ENCODE data around the gene SPATA17. TPM values are rescaled to one million over a fixed set of nuclear protein-coding genes. Genes with fewer than 3 reads are reported as not detected.

The SPATA17 gene
- total and polyA plus RNA-seq, 10 of the 15 experiments (the other 5 are each of a cell fraction or from before 2014, with no cell fraction given), result 0.08 to 0.27 (median 0.11) TPM; not detected in 6

DNA sequence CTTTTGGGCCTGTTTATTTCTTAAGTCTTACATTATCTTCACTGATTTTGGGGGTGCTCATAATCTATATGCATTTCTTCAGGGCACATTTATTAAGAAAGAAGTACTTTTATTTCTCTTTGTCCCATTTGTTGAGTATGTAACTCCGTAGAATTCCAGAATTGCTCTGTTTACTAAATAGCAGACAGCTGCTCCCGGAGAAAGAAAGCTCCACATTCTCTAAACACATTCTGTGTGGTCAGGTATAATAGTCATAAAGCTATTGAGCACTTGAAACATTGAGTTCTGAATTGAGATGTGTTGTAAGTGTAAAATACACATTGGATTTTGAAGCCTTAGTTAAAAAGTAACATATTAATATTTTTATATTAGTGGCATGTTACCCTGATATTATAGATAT is 206.5 kb downstream of the SPATA17 start:
- Histone ChIP-seq H3K4me2 (ENCODE audit: control insufficient read depth, insufficient read depth) (no peak overlapping the region), H3K27ac (ENCODE audit: control insufficient read depth, insufficient read depth) (no peak overlapping the region), H3K4me3 (no peak overlapping the region), H4K20me1 (ENCODE audit: control insufficient read depth, insufficient read depth) (no peaks in the 10 kb centered on the region), H3K79me2 (ENCODE audit: control insufficient read depth, insufficient read depth, low read length) (no peaks in the 10 kb centered on the region), H3K4me1 (ENCODE audit: control insufficient read depth, insufficient read depth, low read length) (no peaks in the 10 kb centered on the region), H3K27me3 (replicated peaks in 1 of 2; ENCODE audit: control insufficient read depth in 2 of 2, insufficient read depth in 2 of 2, low read length in 1 of 2) (no peaks in the 10 kb centered on the region), H3K9me3 (replicated peaks; ENCODE audit: control insufficient read depth, insufficient read depth, low read length) (no peaks in the 10 kb centered on the region), H3K36me3 (ENCODE audit: control insufficient read depth in 2 of 2, insufficient read depth in 2 of 2, low read length in 1 of 2) (no peaks in the 10 kb centered on the region), H2AFZ (ENCODE audit: control insufficient read depth, low read depth, low read length) (no peak overlapping the region), H3K9ac (ENCODE audit: control insufficient read depth, insufficient read depth, low read length) (no peak overlapping the region)
- intact Hi-C loops (cut with micrococcal nuclease; ENCODE audit: unreplicated experiment), result no loop called here
- 0% methylated on average over 2 of the region's 2 CpGs for WGBS (ENCODE audit: insufficient coverage, insufficient replicate concordance, low lambda C conversion rate, missing lambda C conversion rate)
- ChIA-PET RAD21 (ENCODE audit: unreplicated experiment) (no interaction called here), POLR2A (no interaction called here), SMC1A (ENCODE audit: uncharacterized antibody, unreplicated experiment) (no interaction called here), CTCF (interaction anchor here (1.4 kb wide), 1 partner anchor 12 kb away, joined by 3 read pairs; no protein-coding TSS in a partner anchor)
- BruUV-seq (replicated peaks), result no TSS peak
- FAIRE-seq (no peak), DNase-seq (ENCODE audit: low read depth, low spot score) (no peak), ATAC-seq (no peak)
- TF ChIP-seq FOS (IDR thresholded peaks at IDR 0.05; ENCODE audit: borderline replicate concordance, extremely low read depth, insufficient read length) (no peak), SMAD1 (IDR thresholded peaks at IDR 0.05; ENCODE audit: low read depth, partially characterized antibody) (no peak), PML (IDR thresholded peaks at IDR 0.05; ENCODE audit: low read length) (no peak), SUZ12 (IDR thresholded peaks at IDR 0.05; ENCODE audit: unreplicated experiment) (no peak), EGR1 (IDR thresholded peaks at IDR 0.05; ENCODE audit: borderline replicate concordance in 1 of 2, low read depth in 2 of 2, low read length in 2 of 2) (no peak), FOXK2 (IDR thresholded peaks at IDR 0.05) (no peak), GATAD2B (conservative IDR thresholded peaks at IDR 0.05; ENCODE audit: low read depth) (no peak), MYC (IDR thresholded peaks at IDR 0.05; ENCODE audit: insufficient read depth, insufficient read length, insufficient replicate concordance, low read length, severe bottlenecking) (no peak), ZNF384 (IDR thresholded peaks at IDR 0.05; ENCODE audit: borderline replicate concordance, low read depth, low read length) (no peak), RELB (IDR thresholded peaks at IDR 0.05; ENCODE audit: low read depth) (no peak), BHLHE40 (IDR thresholded peaks at IDR 0.05; ENCODE audit: borderline replicate concordance in 1 of 2, low read depth in 2 of 2, low read length in 1 of 2) (no peak), SMARCA5 (IDR thresholded peaks at IDR 0.05) (no peak), WRNIP1 (IDR thresholded peaks at IDR 0.05; ENCODE audit: borderline replicate concordance, low read depth, low read length) (no peak), SPI1 (IDR thresholded peaks at IDR 0.05; ENCODE audit: borderline replicate concordance, insufficient read depth, low read depth, low read length) (no peak), ZSCAN29 (IDR thresholded peaks at IDR 0.05) (no peak), RCOR1 (conservative IDR thresholded peaks at IDR 0.05; ENCODE audit: low read depth, low read length) (no peak), RBBP5 (conservative IDR thresholded peaks at IDR 0.05) (no peak), PKNOX1 (IDR thresholded peaks at IDR 0.05) (no peak)
- TF ChIP-seq, protein P1, sequence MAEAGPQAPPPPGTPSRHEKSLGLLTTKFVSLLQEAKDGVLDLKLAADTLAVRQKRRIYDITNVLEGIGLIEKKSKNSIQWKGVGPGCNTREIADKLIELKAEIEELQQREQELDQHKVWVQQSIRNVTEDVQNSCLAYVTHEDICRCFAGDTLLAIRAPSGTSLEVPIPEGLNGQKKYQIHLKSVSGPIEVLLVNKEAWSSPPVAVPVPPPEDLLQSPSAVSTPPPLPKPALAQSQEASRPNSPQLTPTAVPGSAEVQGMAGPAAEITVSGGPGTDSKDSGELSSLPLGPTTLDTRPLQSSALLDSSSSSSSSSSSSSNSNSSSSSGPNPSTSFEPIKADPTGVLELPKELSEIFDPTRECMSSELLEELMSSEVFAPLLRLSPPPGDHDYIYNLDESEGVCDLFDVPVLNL (IDR thresholded peaks at IDR 0.05; ENCODE audit: low read depth, low read length), result no peak
- TF ChIP-seq, protein P2, sequence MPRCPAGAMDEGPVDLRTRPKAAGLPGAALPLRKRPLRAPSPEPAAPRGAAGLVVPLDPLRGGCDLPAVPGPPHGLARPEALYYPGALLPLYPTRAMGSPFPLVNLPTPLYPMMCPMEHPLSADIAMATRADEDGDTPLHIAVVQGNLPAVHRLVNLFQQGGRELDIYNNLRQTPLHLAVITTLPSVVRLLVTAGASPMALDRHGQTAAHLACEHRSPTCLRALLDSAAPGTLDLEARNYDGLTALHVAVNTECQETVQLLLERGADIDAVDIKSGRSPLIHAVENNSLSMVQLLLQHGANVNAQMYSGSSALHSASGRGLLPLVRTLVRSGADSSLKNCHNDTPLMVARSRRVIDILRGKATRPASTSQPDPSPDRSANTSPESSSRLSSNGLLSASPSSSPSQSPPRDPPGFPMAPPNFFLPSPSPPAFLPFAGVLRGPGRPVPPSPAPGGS (IDR thresholded peaks at IDR 0.05; ENCODE audit: borderline replicate concordance, insufficient read depth, low read depth, low read length, poor library complexity, severe bottlenecking), result no peak
- in situ Hi-C loops (cut with MboI), result no loop called here

Data from GM12878 (cell line).